ENCODE results near the gene HS3ST6.
"Not testable (repeated sequence)": the region's sequence is repeated elsewhere in the genome, so short reads cannot be mapped to it uniquely, and the experiment has no call there.

HS3ST6 gene
- 0 reads per million in 2 donors for total RNA-seq

DNA sequence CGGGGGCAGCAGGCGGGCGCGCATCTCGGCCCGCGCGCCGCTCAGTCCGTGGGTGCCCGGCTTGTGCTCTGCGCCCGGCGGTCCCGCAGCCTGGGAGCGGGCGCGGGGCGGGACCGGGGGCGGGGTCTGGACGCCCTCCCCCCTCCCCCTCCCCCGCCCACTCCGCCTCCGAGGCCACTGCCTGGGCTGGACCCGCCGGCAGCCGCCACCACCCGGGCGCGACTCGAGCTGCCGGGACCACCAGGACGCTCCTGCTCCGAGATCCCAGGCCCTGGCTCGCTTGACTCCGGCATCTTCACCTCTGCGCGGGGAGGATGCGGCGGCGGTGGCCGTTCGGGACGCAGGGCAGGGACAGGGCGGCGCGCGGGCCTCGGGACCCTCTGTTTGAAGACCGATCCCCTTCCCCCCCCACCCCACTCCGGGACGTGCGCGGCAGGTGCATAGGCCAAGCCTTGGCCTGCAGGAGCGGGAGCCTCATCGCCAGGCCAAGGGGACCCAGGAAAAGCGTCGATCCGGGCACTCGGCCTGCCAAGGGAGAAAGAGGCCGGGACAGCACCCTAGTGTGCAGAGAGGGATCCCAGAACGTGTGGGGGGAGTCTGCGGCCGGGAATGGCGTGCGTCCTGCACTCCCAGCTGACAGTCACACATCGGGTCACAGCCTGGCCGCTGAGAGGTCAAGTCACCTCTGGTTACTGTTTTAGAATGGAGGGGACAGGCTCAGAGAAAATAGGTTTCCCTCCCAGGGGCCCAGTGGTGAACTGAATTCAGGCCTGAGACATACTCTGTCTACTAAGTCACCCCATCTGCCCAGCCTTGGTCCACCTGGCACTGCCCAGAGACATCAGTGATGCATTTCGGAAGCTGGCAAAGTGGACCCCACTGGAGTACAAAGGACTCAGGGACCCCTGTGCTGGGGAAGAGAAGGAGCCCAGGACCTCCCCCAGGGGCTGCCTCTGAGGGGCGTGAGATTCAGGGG is at the start of gene HS3ST6:
Gene HS3ST6, minus strand, starts transcription at position 65 of the 976 bp plus-strand sequence. CDS start 92 bp downstream, outside the sequence.
- DNase-seq: no peak

DNA sequence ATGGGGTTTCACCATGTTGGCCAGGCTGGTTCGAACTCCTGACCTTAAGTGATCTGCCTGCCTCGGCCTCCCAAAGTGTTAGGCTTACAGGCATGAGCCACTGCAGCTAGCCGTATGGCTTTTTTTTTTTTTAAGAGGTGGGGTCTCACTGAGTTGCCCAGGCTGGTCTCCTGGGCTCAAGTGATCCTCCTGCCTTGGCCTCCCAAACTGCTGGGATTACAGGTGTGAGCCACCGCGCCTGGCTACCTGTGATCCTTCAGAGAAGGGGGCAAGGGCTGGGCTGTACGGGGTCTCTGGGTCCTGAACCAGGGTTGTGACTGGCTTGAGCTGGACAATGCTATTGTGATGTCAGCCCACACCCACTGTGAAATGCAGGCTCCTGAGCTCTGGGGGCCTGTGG is 48.2 kb upstream of the HS3ST6 start, which contains the start of gene RNF151:
Gene RNF151, plus strand, starts transcription at position 397 of the 400 bp plus-strand sequence. CDS start 26 bp downstream, outside the sequence.
- no peak for DNase-seq

DNA sequence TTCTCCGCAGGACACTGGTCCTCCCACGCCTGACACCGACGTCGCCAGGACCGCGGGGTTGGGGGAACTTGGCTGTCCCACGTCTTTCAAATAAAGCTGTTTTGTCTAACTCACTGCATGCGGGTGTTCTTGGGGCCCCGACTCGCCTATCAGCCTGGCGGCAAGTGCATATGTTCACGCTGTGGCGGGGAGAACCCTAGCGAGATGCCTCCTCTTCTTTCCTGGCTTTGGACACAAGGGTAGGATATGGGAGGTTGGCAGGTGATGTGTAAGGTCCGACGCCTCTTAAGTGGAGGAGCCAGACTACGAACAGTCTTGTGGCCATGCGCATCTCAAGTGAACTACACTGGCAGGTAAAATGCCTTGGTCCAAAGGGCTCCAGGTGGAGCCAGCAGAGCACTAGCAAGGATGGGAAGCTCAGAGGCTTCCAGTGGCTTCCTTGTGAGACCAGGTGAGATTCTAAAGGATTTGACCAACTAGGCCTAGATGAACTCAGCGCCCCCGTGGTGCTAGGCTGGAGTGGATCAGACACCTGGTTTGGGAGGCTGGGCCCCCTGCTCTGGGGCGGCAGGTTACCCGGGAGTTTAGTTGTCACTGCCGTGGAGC is 47.3 kb upstream of the HS3ST6 start:
- DNase-seq: no peak

- peak; percentile 99 for DNase-seq
Observed at GRCh38 chr16:1964506-1965395, 46.5 kb upstream of the HS3ST6 start, which contains the start of gene RPS2. Gene RPS2 (minus strand): TSS chr16:1964826. CDS start chr16:1964625, 201 bp downstream.

- peak; percentile 37 for DNase-seq
Observed at GRCh38 chr16:1963806-1964505, 45.7 kb upstream of the HS3ST6 start.

GRCh38 chr16:1962161-1963153 is 44.2 kb upstream of the HS3ST6 start:
- not testable (repeated sequence) for DNase-seq

GRCh38 chr16:1961651-1962067 is 43.4 kb upstream of the HS3ST6 start:
- no peak for DNase-seq

GRCh38 chr16:1960665-1961630 is 42.7 kb upstream of the HS3ST6 start:
- no peak for DNase-seq

- peak; percentile 90 for DNase-seq
Observed at GRCh38 chr16:1959269-1960039, 41.2 kb upstream of the HS3ST6 start, which contains the start of gene NDUFB10. Gene NDUFB10 (plus strand): TSS chr16:1959538. CDS start chr16:1959625, 87 bp downstream.

GRCh38 chr16:1958715-1959268 is 40.6 kb upstream of the HS3ST6 start:
- DNase-seq: no peak

GRCh38 chr16:1958143-1958491 is 39.9 kb upstream of the HS3ST6 start:
- not testable (repeated sequence) for DNase-seq

- DNase-seq: not testable (repeated sequence)
Observed at GRCh38 chr16:1957434-1958142, 39.4 kb upstream of the HS3ST6 start.

GRCh38 chr16:1953734-1954133 is 35.5 kb upstream of the HS3ST6 start:
- no peak for DNase-seq

DNA sequence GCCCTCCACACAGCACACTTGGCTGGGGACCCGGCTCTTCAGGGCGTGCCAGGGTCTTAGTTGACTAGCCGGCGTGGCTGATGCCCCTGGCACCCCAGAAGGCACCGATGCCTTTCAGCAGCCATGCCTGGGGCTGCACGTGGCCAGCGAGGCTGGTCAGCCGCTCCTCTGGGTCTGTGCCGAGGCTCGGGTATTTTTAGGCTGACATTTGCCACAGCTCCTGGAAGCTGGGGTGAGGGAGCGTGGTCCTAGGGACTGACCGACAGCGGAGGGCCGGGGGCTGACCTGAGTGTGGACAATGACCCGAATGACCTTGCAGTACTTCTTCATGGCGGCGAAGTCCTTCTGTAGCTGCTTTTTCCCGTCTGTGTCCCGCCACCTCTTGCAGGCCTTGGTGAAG is 32.3 kb upstream of the HS3ST6 start:
- no peak for DNase-seq

GRCh38 chr16:1950047-1950446 is 31.8 kb upstream of the HS3ST6 start:
- no peak for DNase-seq

DNA sequence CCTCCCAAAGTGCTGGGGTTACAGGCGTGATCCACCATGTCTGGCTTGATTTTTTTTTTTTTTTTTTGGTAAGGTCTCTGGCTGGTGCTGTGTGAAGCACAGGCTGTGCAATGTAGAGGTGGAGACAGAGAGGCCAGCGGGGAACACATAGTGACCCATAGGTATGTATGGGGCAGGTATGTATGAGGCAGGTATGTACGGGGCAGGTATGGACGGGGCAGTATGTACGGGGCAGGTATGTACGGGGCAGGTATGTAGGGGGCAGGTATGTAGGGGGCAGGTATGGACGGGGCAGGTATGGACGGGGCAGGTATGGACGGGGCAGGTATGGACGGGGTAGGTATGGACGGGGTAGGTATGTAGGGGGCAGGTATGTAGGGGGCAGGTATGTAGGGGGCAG is 31.3 kb upstream of the HS3ST6 start:
- no peak for DNase-seq

- no peak for DNase-seq
Observed at GRCh38 chr16:1947369-1947670, 29.1 kb upstream of the HS3ST6 start.

Measured in T-helper 9 cell (primary cell).